ENCODE measurements around the gene ZER1.

ZER1 gene

GRCh38 chr9:128771745-128772519 lies at the start of gene ZER1:
ZER1 (minus strand) TSS chr9:128771927; CDS start chr9:128755565, 16,362 bp downstream.
- ChIA-PET CTCF (interaction anchor here (0.8 to 2.4 kb wide), 5 partner anchors 10 to 654 kb away, joined by 3 to 8 read pairs (median 4); no protein-coding TSS in a partner anchor), POLR2A (interaction anchor here (1.0 kb wide), 1 partner anchor 17 kb away, joined by 3 read pairs; no protein-coding TSS in a partner anchor)
- H3K4me3 ChIP-seq (ENCODE audit: low read depth, low read length), result peak within 1 kb of the TSS; percentile 97
- no peak for DNase-seq (ENCODE audit: low read depth, low spot score)
- TF ChIP-seq, protein P1, sequence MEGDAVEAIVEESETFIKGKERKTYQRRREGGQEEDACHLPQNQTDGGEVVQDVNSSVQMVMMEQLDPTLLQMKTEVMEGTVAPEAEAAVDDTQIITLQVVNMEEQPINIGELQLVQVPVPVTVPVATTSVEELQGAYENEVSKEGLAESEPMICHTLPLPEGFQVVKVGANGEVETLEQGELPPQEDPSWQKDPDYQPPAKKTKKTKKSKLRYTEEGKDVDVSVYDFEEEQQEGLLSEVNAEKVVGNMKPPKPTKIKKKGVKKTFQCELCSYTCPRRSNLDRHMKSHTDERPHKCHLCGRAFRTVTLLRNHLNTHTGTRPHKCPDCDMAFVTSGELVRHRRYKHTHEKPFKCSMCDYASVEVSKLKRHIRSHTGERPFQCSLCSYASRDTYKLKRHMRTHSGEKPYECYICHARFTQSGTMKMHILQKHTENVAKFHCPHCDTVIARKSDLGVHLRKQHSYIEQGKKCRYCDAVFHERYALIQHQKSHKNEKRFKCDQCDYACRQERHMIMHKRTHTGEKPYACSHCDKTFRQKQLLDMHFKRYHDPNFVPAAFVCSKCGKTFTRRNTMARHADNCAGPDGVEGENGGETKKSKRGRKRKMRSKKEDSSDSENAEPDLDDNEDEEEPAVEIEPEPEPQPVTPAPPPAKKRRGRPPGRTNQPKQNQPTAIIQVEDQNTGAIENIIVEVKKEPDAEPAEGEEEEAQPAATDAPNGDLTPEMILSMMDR (IDR thresholded peaks at IDR 0.05; ENCODE audit: insufficient read depth, low read length, missing control alignments), result no peak

- ChIA-PET CTCF (interaction anchor here (0.8 to 4.4 kb wide), 4 partner anchors 7 to 88 kb away, joined by 3 to 67 read pairs (median 14); partner anchors contain the start of gene SPOUT1), POLR2A (interaction anchor here (0.6 kb wide), 1 partner anchor 25 kb away, joined by 3 read pairs; no protein-coding TSS in a partner anchor)
- no peak overlapping the region for H3K4me3 ChIP-seq (ENCODE audit: low read depth, low read length)
- TF ChIP-seq, protein P1 (IDR thresholded peaks at IDR 0.05; ENCODE audit: insufficient read depth, low read length, missing control alignments), result no peak
- DNase-seq (ENCODE audit: low read depth, low spot score), result no peak
Observed at GRCh38 chr9:128820665-128821583, 49.2 kb upstream of the ZER1 start.

DNA sequence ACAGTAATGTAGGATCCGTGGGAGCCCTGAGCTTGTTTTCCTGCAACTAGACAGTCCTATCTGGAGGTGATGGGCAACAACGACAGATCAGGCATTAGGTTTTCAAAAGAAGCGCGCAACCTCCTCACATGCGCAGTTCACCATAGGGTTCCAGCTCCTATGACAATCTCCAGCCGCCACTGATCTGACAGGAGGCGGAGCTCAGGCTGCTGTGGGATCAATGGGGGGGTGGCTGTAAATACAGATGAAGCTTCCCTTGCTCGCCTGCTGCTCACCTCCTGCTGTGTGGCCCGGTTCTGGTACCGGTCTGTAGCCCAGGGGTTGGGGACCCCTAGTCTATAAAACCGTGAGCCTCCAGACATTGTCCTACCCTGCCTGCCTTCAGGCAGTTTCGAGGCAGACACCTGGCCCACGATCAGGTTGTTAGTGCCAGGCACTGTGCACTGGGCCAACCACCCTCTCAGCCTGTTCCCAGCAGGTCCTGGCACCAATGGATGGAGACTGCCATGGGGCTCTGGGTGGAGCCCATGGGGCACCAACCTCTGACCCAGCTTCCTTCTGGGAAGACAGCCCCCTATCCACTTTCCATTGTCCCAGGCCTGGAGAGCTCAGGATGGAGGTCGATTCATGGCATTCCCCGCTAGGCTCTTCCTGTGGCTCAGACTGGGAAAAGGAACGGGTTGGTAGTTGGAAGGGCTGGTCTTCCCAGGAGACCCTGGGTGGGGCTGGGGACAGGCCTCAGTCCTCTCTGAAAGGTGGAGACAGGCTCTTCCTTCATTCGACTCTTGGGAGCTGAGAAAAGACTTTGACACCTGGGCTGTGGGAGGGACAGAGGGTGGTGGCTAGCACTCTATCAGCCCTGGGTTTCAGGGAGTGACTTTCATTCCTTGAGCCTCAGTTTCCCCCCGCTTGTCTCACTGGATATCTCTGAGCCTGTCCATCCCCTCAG lies 48.3 kb upstream of the ZER1 start:
- H3K4me3 ChIP-seq (ENCODE audit: low read depth, low read length), result peak overlapping the region; percentile 61
- POLR2A ChIA-PET, result interaction anchor here (0.6 to 1.1 kb wide), 3 partner anchors 10 to 24 kb away, joined by 3 read pairs; no protein-coding TSS in a partner anchor

GRCh38 chr9:128818839-128819715 lies 47.4 kb upstream of the ZER1 start:
- TF ChIP-seq, protein P1 (IDR thresholded peaks at IDR 0.05; ENCODE audit: insufficient read depth, low read length, missing control alignments), result no peak
- CTCF ChIA-PET, result interaction anchor here (0.6 to 4.4 kb wide), 39 partner anchors 9 to 806 kb away, joined by 3 to 67 read pairs (median 5); partner anchors contain the start of genes KYAT1, LRRC8A, SPOUT1 and ZDHHC12
- H3K4me3 ChIP-seq (ENCODE audit: low read depth, low read length), result peak overlapping the region; percentile 61
- no peak for DNase-seq (ENCODE audit: low read depth, low spot score)
- POLR2A ChIA-PET, result interaction anchor here (0.7 to 1.3 kb wide), 4 partner anchors 10 to 29 kb away, joined by 3 to 13 read pairs (median 4); partner anchors contain the start of gene SPOUT1

More for the DNA sequence above, 48.3 kb upstream of the ZER1 start:
- CTCF ChIA-PET, result interaction anchor here (0.8 to 4.4 kb wide), 12 partner anchors 8 to 187 kb away, joined by 3 to 67 read pairs (median 5); partner anchors contain the start of genes KYAT1, LRRC8A and SPOUT1
- TF ChIP-seq, protein P1 (IDR thresholded peaks at IDR 0.05; ENCODE audit: insufficient read depth, low read length, missing control alignments), result no peak
- DNase-seq (ENCODE audit: low read depth, low spot score), result no peak

Data from AG04449 (cell line).